ENCODE results near the gene TAOK3. TPM values are rescaled to one million over a fixed set of nuclear protein-coding genes. Genes with fewer than 3 reads are reported as not detected.

Gene TAOK3
- total and polyA plus RNA-seq, 2 of the 4 experiments (the other 2 are of a cell fraction), result 26.3 to 54.5 TPM

DNA sequence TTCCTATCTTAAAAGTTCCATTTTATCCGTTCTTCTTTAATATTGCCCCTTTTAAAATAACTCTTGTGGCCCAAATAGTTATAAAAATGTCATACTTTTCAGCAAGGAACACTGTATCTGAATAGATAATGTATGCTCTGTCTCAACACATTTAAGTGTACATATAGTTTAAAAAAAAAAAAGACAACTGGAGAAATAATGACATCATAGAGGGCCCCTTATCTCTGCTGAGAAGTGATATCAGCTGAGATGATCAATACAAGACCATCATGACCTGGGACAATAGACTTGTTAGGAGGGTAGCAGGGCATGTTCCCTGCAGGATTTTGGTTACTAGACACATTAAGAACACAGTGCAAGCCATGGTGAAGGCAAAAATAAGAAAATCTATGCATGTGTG, 159.3 kb downstream of the TAOK3 start:
- intact Hi-C loops (cut with micrococcal nuclease) (no loop called here), in situ Hi-C loops (cut with MboI; ENCODE audit: low sequenced_read_pairs) (no loop called here), dilution Hi-C loops (cut with HindIII; ENCODE audit: low sequenced_read_pairs, unreplicated experiment) (no loop called here)
- H2BK15ac ChIP-seq (ENCODE audit: low read depth, low read length), result no peak overlapping the region
- no peak overlapping the region for H3K4me3 ChIP-seq (ENCODE audit: insufficient read depth, low read depth, low read length)
- no peak overlapping the region for H2BK5ac ChIP-seq (ENCODE audit: low read depth, low read length, poor library complexity, severe bottlenecking)
- DNase-seq, result no peak
- H3K18ac ChIP-seq (ENCODE audit: low read depth, low read length), result no peak overlapping the region
- H2BK120ac ChIP-seq (ENCODE audit: low read depth, low read length), result no peak overlapping the region
- no peak overlapping the region for H2BK20ac ChIP-seq (ENCODE audit: low read depth, low read length)
- no peak overlapping the region for H3K9ac ChIP-seq (ENCODE audit: low read depth, low read length)
- no peaks in the 10 kb centered on the region for H3K9me1 ChIP-seq (ENCODE audit: insufficient read depth, low read length)
- no peak overlapping the region for H3K27ac ChIP-seq (ENCODE audit: insufficient read depth, low read length)
- no peak overlapping the region for H4K91ac ChIP-seq (ENCODE audit: insufficient read depth, low read depth, low read length)
- no peak overlapping the region for H3K56ac ChIP-seq (ENCODE audit: extremely low read depth, insufficient read depth, low read length)
- H3K14ac ChIP-seq (replicated peaks; ENCODE audit: low read depth, low read length), result no peak overlapping the region
- WGBS, 2 experiments (ENCODE audit: extremely low coverage in 2 of 2, insufficient read length in 1 of 2), result no CpG with 5 or more reads among the region's 1 CpG
- ATAC-seq (ENCODE audit: low read depth), result no peak
- H2AK9ac ChIP-seq (replicated peaks; ENCODE audit: low read depth, low read length, poor library complexity), result no peak overlapping the region
- H3K4me2 ChIP-seq (ENCODE audit: low read depth, low read length), result no peak overlapping the region
- POLR2A ChIA-PET (ENCODE audit: unreplicated experiment), result no interaction called here
- H3K4me1 ChIP-seq (ENCODE audit: control insufficient read depth, insufficient read depth, low read length), result no peaks in the 10 kb centered on the region
- BruUV-seq (replicated peaks), result no TSS peak
- H2AK5ac ChIP-seq (ENCODE audit: low read depth, low read length), result no peak overlapping the region
- CTCF ChIA-PET, result no interaction called here
- H3K36me3 ChIP-seq (ENCODE audit: control insufficient read depth, insufficient read depth, low read length), result peaks cover 8% of the 10 kb centered on the region
- H3K79me1 ChIP-seq (ENCODE audit: low read depth in 1 of 2, low read length in 2 of 2), result peaks cover 0 to 4% of the 10 kb centered on the region in 2 experiments; a peak in 2 of 4 replicates
- no peaks in the 10 kb centered on the region for H3K27me3 ChIP-seq (ENCODE audit: control insufficient read depth, insufficient read depth, low read length)
- H3K9me3 ChIP-seq (ENCODE audit: control insufficient read depth, insufficient read depth, low read length), result no peaks in the 10 kb centered on the region
- H3K23ac ChIP-seq (ENCODE audit: low read depth, low read length), result no peak overlapping the region
- H4K5ac ChIP-seq (ENCODE audit: low read depth, low read length), result no peak overlapping the region
- no peak for TF ChIP-seq CHD1 (IDR thresholded peaks at IDR 0.05; ENCODE audit: low read depth, low read length)
- TF ChIP-seq, protein P1, sequence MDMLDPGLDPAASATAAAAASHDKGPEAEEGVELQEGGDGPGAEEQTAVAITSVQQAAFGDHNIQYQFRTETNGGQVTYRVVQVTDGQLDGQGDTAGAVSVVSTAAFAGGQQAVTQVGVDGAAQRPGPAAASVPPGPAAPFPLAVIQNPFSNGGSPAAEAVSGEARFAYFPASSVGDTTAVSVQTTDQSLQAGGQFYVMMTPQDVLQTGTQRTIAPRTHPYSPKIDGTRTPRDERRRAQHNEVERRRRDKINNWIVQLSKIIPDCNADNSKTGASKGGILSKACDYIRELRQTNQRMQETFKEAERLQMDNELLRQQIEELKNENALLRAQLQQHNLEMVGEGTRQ (IDR thresholded peaks at IDR 0.05; ENCODE audit: low read depth, low read length), result no peak
- no peak for TF ChIP-seq BHLHE40 (IDR thresholded peaks at IDR 0.05; ENCODE audit: low read depth, low read length)
- TF ChIP-seq, protein P2, sequence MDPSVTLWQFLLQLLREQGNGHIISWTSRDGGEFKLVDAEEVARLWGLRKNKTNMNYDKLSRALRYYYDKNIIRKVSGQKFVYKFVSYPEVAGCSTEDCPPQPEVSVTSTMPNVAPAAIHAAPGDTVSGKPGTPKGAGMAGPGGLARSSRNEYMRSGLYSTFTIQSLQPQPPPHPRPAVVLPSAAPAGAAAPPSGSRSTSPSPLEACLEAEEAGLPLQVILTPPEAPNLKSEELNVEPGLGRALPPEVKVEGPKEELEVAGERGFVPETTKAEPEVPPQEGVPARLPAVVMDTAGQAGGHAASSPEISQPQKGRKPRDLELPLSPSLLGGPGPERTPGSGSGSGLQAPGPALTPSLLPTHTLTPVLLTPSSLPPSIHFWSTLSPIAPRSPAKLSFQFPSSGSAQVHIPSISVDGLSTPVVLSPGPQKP (IDR thresholded peaks at IDR 0.05; ENCODE audit: borderline replicate concordance, low read depth, low read length), result no peak
- TF ChIP-seq, protein P3, sequence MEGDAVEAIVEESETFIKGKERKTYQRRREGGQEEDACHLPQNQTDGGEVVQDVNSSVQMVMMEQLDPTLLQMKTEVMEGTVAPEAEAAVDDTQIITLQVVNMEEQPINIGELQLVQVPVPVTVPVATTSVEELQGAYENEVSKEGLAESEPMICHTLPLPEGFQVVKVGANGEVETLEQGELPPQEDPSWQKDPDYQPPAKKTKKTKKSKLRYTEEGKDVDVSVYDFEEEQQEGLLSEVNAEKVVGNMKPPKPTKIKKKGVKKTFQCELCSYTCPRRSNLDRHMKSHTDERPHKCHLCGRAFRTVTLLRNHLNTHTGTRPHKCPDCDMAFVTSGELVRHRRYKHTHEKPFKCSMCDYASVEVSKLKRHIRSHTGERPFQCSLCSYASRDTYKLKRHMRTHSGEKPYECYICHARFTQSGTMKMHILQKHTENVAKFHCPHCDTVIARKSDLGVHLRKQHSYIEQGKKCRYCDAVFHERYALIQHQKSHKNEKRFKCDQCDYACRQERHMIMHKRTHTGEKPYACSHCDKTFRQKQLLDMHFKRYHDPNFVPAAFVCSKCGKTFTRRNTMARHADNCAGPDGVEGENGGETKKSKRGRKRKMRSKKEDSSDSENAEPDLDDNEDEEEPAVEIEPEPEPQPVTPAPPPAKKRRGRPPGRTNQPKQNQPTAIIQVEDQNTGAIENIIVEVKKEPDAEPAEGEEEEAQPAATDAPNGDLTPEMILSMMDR (conservative IDR thresholded peaks at IDR 0.05; ENCODE audit: low read depth, low read length), result no peak
- H4K8ac ChIP-seq (ENCODE audit: low read depth in 2 of 2, low read length in 2 of 2), result no peak overlapping the region
- no peak overlapping the region for H3K4ac ChIP-seq (ENCODE audit: low read depth, low read length)
- no peaks in the 10 kb centered on the region for H4K20me1 ChIP-seq (ENCODE audit: insufficient read depth, low read length)
- no peak overlapping the region for H2AFZ ChIP-seq (replicated peaks; ENCODE audit: low read length, poor library complexity)
